ENCODE measurements around the gene MRPS9.

DNA sequence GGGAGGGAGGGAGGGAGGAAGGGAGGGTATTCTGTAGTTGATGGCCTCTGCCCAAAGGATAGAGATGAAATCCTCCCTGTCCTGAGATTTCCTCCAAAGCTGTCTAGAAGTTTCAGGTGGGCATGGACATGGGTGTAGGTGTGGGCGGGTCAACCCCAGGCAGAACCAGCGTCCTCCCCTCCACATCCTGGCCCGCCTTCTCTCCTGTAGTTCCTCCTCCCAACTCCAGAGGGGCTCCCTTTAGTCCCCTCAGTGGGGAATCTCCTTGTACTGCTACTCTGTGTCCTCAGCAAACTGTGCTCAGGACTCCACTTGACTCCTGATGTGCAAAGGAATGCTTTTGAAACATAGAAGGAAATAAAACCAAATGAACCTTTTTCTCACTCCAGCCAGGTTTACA is 88.1 kb downstream of the MRPS9 start:
- TF ChIP-seq POLR2A (IDR thresholded peaks at IDR 0.05), result no peak
- TF ChIP-seq, protein P1, sequence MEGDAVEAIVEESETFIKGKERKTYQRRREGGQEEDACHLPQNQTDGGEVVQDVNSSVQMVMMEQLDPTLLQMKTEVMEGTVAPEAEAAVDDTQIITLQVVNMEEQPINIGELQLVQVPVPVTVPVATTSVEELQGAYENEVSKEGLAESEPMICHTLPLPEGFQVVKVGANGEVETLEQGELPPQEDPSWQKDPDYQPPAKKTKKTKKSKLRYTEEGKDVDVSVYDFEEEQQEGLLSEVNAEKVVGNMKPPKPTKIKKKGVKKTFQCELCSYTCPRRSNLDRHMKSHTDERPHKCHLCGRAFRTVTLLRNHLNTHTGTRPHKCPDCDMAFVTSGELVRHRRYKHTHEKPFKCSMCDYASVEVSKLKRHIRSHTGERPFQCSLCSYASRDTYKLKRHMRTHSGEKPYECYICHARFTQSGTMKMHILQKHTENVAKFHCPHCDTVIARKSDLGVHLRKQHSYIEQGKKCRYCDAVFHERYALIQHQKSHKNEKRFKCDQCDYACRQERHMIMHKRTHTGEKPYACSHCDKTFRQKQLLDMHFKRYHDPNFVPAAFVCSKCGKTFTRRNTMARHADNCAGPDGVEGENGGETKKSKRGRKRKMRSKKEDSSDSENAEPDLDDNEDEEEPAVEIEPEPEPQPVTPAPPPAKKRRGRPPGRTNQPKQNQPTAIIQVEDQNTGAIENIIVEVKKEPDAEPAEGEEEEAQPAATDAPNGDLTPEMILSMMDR (IDR thresholded peaks at IDR 0.05), result no peak

All from right lobe of liver (tissue), 4 donors.